H1 (cell line): ENCODE results near the gene PNMA1. TPM values are rescaled to one million over a fixed set of nuclear protein-coding genes. Genes with fewer than 3 reads are reported as not detected.

Experiments used
- microRNA-seq, 2 experiments: library from miRNA; unstranded; fragments of <30 nt; microRNA quantifications; one replicate each; pipeline versions ENCODE4 to v1.2.0, GENCODE V29; 2016 to 2020; ENCODE audit warnings: borderline microRNAs expressed in 2 of 2, borderline number of aligned reads in 2 of 2, borderline replicate concordance in 1 of 2
- polyA plus RNA-seq, 7 experiments: library from polyadenylated mRNA; depleted of rRNA in 3 of 7; stranded (reverse) in 5 of 7; unstranded in 2 of 7; fragments of >200 nt in 5 of 7; fragments of 200-250 nt in 2 of 7; gene quantifications; 1 replicate in 5 of 7; 2 replicates in 1 of 7; 4 replicates in 1 of 7; pipeline versions ENCODE4 v1.2.1 to v1.2.3, GENCODE V29; 2011 to 2013; ENCODE audit warnings: missing spikeins in 2 of 7, mixed read lengths in 2 of 7
- small RNA-seq: library from polyadenylated mRNA; stranded (forward); fragments of <200 nt; extraction: miRNeasy Mini kit (QIAGEN cat#:217004); gene quantifications from one replicate; pipeline ENCODE3, GENCODE V24; 2013; ENCODE audit not compliant: insufficient read depth
- total RNA-seq: library from RNA; stranded (reverse); fragmentation: NEBNext Ultra II Directional; extraction: Animal tissue kit (Norgen Biotek cat#: 25700); gene quantifications from 2 replicates; pipeline ENCODE4 v1.2.1, GENCODE V29; 2021

Gene PNMA1
- total and polyA plus RNA-seq, 2 of the 8 experiments (the other 6 are each of a cell fraction or from before 2014, with no cell fraction given): 15.8 to 52.7 TPM

Small RNA genes within 50 kb of the gene (microRNA-seq; reads per million reads assigned to microRNA genes)
- 0 reads per million in 2 experiments for gene MIR4505

Small RNA genes within 50 kb of the gene (small RNA-seq; reads per million reads assigned to genes)
- gene MIR4505: not detected

Other genes with a start within 250 kb of the PNMA1 start
- 31.6 and 34.4 TPM in 2 replicates for gene RIOX1, start 223.5 kb downstream of the PNMA1 start, total RNA-seq
- gene RIOX1, start 223.5 kb downstream of the PNMA1 start, polyA plus RNA-seq (2011; rRNA removed): 27.2 and 36.3 TPM in 2 replicates
- gene ACOT1, start 177.2 kb downstream of the PNMA1 start, total RNA-seq: 1.5 and 1.9 TPM in 2 replicates
- 4.0 and 4.3 TPM in 2 replicates for gene ACOT1, start 177.2 kb downstream of the PNMA1 start, polyA plus RNA-seq (2011; rRNA removed)
- 1.2 TPM in 2 replicates for gene HEATR4, start 155.4 kb downstream of the PNMA1 start, total RNA-seq
- gene HEATR4, start 155.4 kb downstream of the PNMA1 start, polyA plus RNA-seq (2011; rRNA removed): 0.21 and 0.41 TPM in 2 replicates
- 5.8 and 7.2 TPM in 2 replicates for gene ACOT2, start 145.2 kb downstream of the PNMA1 start, total RNA-seq
- 5.2 and 5.9 TPM in 2 replicates for gene ACOT2, start 145.2 kb downstream of the PNMA1 start, polyA plus RNA-seq (2011; rRNA removed)
- gene ACOT4, start 122.5 kb downstream of the PNMA1 start, total RNA-seq: 0.48 and 0.80 TPM in 2 replicates
- gene ACOT4, start 122.5 kb downstream of the PNMA1 start, polyA plus RNA-seq (2011; rRNA removed): 1.1 and 1.2 TPM in 2 replicates
- not detected in 2 replicates for gene ACOT6, start 101.9 kb downstream of the PNMA1 start, total RNA-seq
- not detected in 2 replicates for gene ACOT6, start 101.9 kb downstream of the PNMA1 start, polyA plus RNA-seq (2011; rRNA removed)
- gene DNAL1, start 69.4 kb downstream of the PNMA1 start, total RNA-seq: 16.8 and 17.2 TPM in 2 replicates
- gene DNAL1, start 69.4 kb downstream of the PNMA1 start, polyA plus RNA-seq (2011; rRNA removed): 2.0 and 2.8 TPM in 2 replicates
- 14.0 and 17.5 TPM in 2 replicates for gene PTGR2, start 137.4 kb upstream of the PNMA1 start, total RNA-seq
- 3.1 and 6.0 TPM in 2 replicates for gene PTGR2, start 137.4 kb upstream of the PNMA1 start, polyA plus RNA-seq (2011; rRNA removed)
- 18.9 and 19.1 TPM in 2 replicates for gene ZNF410, start 172.5 kb upstream of the PNMA1 start, total RNA-seq
- gene ZNF410, start 172.5 kb upstream of the PNMA1 start, polyA plus RNA-seq (2011; rRNA removed): 6.3 and 11.2 TPM in 2 replicates
- 0.21 and 0.32 TPM in 2 replicates for gene FAM161B, start 235.7 kb upstream of the PNMA1 start, total RNA-seq
- 0.09 and 0.14 TPM in 2 replicates for gene FAM161B, start 235.7 kb upstream of the PNMA1 start, polyA plus RNA-seq (2011; rRNA removed)
- 8.8 and 9.5 TPM in 2 replicates for gene COQ6, start 235.9 kb upstream of the PNMA1 start, total RNA-seq
- gene COQ6, start 235.9 kb upstream of the PNMA1 start, polyA plus RNA-seq (2011; rRNA removed): 13.1 and 15.5 TPM in 2 replicates